Esophagus muscularis mucosa (tissue), 4 donors: ENCODE measurements around the gene STK4. TPM values are rescaled to one million over a fixed set of nuclear protein-coding genes. Genes with fewer than 3 reads are reported as not detected.

Experiments used
- DNase-seq: peaks from one replicate; pipeline ENCODE4 v3.0.0-alpha.2; 2017; ENCODE audit errors: extremely low spot score
- H3K27ac ChIP-seq, 4 donors: fragments of 200-600 bp; sonication (generic); replicated peaks in 1 of 4; 1 replicate in 3 of 4; 2 replicates in 1 of 4; pipeline ENCODE4 v1.5.1; 2016 to 2019; ENCODE audit warnings: mild to moderate bottlenecking in 1 of 4
- H3K27me3 ChIP-seq, 4 donors: fragments of 200-600 bp; sonication (generic); one replicate each; pipeline versions ENCODE4 v1.5.1 to v1.6.0; 2016 to 2019
- H3K36me3 ChIP-seq, 4 donors: fragments of 200-600 bp; sonication (generic); one replicate each; pipeline ENCODE4 v1.5.1; 2016 to 2019
- H3K4me1 ChIP-seq, 4 donors: fragments of 200-600 bp; sonication (generic); one replicate each; pipeline ENCODE4 v1.5.1; 2016 to 2019
- H3K4me3 ChIP-seq, 4 donors: fragments of 200-600 bp; sonication (generic); 1 replicate in 2 of 4; 2 replicates in 2 of 4; pipeline ENCODE4 v1.5.1; 2016 to 2019; ENCODE audit warnings: mild to moderate bottlenecking in 4 of 4, moderate library complexity in 1 of 4
- H3K9me3 ChIP-seq, 4 donors: fragments of 200-600 bp; sonication (generic); 1 replicate in 3 of 4; 2 replicates in 1 of 4; pipeline ENCODE4 v1.5.1; 2016 to 2019
- CTCF ChIP-seq, 3 experiments: fragments of 200-600 bp in 2 of 3; fragments of 450-650 bp in 1 of 3; sonication (generic) in 2 of 3; IDR thresholded peaks; one replicate each; pipeline ENCODE4 v1.5.1; 2017 to 2019; ENCODE audit warnings: antibody characterized with exemption in 3 of 3, mild to moderate bottlenecking in 2 of 3, moderate library complexity in 1 of 3
- EP300 ChIP-seq: sonication (generic); formaldehyde crosslinking; IDR thresholded peaks from one replicate; pipeline ENCODE4 v1.6.1; 2017; ENCODE audit warnings: antibody characterized with exemption
- POLR2A ChIP-seq: fragments of 450-650 bp; IDR thresholded peaks from one replicate; pipeline ENCODE4 v1.6.1; 2017; ENCODE audit warnings: antibody characterized with exemption, moderate library complexity, mild to moderate bottlenecking, low read depth
- POLR2AphosphoS5 ChIP-seq, 2 donors: sonication (generic); formaldehyde crosslinking; IDR thresholded peaks; one replicate each; pipeline ENCODE4 v1.6.1; 2017; ENCODE audit warnings: antibody characterized with exemption in 2 of 2
- WGBS: methylation state at CpG from one replicate; pipeline ENCODE4 v1.1.5; 2018; 5-methylcytosine and 5-hydroxymethylcytosine counted together
- intact Hi-C: fragments of 100-400 bp; cut with DNase I; formaldehyde crosslinking; loops from one replicate; pipeline ENCODE4 v1.15.1; 2023
- total RNA-seq, 4 donors: library from RNA; depleted of rRNA; stranded (reverse); fragments of >200 nt; gene quantifications; one replicate each; pipeline versions ENCODE4 v1.1.0 to v1.2.1, GENCODE V29; 2016

Gene STK4
- total RNA-seq, 4 donors from 2014 or later = 26.0 to 31.6 (median 27.7) TPM

- no peak overlapping the region for H3K4me3 ChIP-seq
- no peaks in the 10 kb centered on the region for H3K27me3 ChIP-seq
- DNase-seq = no peak
- no peaks in the 10 kb centered on the region for H3K9me3 ChIP-seq
- peaks cover 0 to 8% (median 0%) of the 10 kb centered on the region in 4 donors for H3K36me3 ChIP-seq
- peaks cover 5 to 40% (median 31%) of the 10 kb centered on the region in 4 donors for H3K4me1 ChIP-seq
- TF ChIP-seq CTCF (IDR thresholded peaks at IDR 0.05) (no peak), POLR2AphosphoS5 (IDR thresholded peaks at IDR 0.05) (peak; percentile 18 to 34), POLR2A (no peak)
- intact Hi-C loops = no loop called here
- WGBS = 62% methylated on average over 1 of the region's 1 CpG
- H3K27ac ChIP-seq = peak overlapping the region in 2 of 4 donors; percentile 0 to 5
Measured at GRCh38 chr20:45037050-45037449, 70.7 kb downstream of the STK4 start.

DNA sequence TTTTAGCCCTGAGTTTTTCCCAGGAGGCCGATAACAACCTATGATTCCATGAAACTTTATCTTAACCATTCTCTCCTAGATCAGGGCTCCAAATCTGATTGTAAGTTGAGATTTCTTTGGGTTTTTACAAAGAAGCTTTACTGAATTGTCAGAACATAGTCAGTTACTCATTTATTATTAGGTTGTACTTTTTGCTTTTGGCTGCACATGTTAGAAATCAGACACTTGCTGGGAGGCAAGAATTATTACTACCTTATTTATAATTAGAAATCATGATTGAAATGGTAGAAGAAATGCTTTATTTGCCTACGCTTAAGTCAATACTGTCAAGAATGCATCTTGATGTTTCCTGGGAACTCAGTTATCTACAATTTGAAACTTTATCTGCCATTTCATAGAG lies 71.3 kb downstream of the STK4 start:
- no peak overlapping the region for H3K4me3 ChIP-seq
- DNase-seq = no peak
- no peaks in the 10 kb centered on the region for H3K27me3 ChIP-seq
- intact Hi-C loops = no loop called here
- H3K27ac ChIP-seq = no peak overlapping the region
- H3K4me1 ChIP-seq = peaks cover 5 to 40% (median 31%) of the 10 kb centered on the region in 4 donors
- 86% methylated on average over 2 of the region's 2 CpGs for WGBS
- peaks cover 0 to 3% (median 0%) of the 10 kb centered on the region in 4 donors for H3K36me3 ChIP-seq
- TF ChIP-seq POLR2AphosphoS5 (IDR thresholded peaks at IDR 0.05) = no peak
- no peak for TF ChIP-seq CTCF (IDR thresholded peaks at IDR 0.05)
- no peak for TF ChIP-seq POLR2A
- TF ChIP-seq EP300 = no peak
- no peaks in the 10 kb centered on the region for H3K9me3 ChIP-seq

DNA sequence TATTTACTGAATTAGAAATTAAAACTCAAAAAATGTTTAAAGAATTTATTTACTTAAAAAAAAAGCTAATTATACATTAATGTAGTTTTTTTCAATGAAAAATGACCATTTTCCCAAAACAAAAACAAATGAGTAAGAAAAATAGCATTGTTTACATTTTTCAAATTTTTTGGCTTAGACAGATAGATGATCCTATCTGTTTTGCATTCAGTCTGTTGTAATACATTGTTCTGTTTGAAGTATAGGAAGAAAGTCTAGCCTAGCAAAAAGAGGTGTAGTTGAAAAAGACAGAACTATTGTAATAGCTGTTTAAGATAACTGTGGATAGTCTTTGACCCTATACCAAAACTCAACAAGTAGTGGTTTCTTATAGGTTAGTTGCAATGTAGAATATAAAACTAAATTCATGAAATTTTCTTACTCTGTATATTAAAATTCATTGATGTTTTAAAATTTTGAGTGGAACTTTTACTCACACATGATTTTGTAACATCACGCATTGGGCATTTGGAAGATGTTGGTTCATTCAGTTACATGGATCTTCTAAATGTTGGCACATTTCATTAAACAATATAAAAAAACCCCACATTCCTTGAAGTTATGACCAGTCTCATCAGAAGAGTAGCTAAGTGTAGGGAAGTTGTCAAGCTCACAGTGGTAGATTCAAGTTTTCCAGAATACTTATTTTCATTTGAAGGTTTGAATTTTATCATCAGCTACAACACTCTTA lies 72.6 kb downstream of the STK4 start:
- Histone ChIP-seq H3K4me1 (peaks cover 5 to 40% (median 32%) of the 10 kb centered on the region in 4 donors), H3K27ac (no peak overlapping the region), H3K36me3 (no peaks in the 10 kb centered on the region), H3K9me3 (no peaks in the 10 kb centered on the region), H3K4me3 (no peak overlapping the region), H3K27me3 (no peaks in the 10 kb centered on the region)
- no peak for TF ChIP-seq POLR2AphosphoS5 (IDR thresholded peaks at IDR 0.05)
- no peak for TF ChIP-seq POLR2A
- TF ChIP-seq EP300 = no peak
- no peak for TF ChIP-seq CTCF (IDR thresholded peaks at IDR 0.05)
- no peak for DNase-seq
- WGBS = 85% methylated on average over 1 of the region's 1 CpG
- intact Hi-C loops = no loop called here

- no peaks in the 10 kb centered on the region for H3K36me3 ChIP-seq
- no peaks in the 10 kb centered on the region for H3K27me3 ChIP-seq
- intact Hi-C loops = no loop called here
- no peak for DNase-seq
- WGBS = 79% methylated on average over 1 of the region's 1 CpG
- no peak overlapping the region for H3K27ac ChIP-seq
- no peak overlapping the region for H3K4me3 ChIP-seq
- TF ChIP-seq EP300 (no peak), POLR2AphosphoS5 (IDR thresholded peaks at IDR 0.05) (no peak), CTCF (IDR thresholded peaks at IDR 0.05) (no peak), POLR2A (no peak)
- peaks cover 5 to 45% (median 34%) of the 10 kb centered on the region in 4 donors for H3K4me1 ChIP-seq
- H3K9me3 ChIP-seq = no peaks in the 10 kb centered on the region
Measured at GRCh38 chr20:45039475-45039820, 73.1 kb downstream of the STK4 start.
